Upper lobe of left lung (tissue), 4 donors: ENCODE measurements around the gene FBXL7.

Experiments used
- CTCF ChIP-seq, 6 experiments: fragments of 450-650 bp in 4 of 6; fragments of 200-600 bp in 2 of 6; sonication (generic) in 2 of 6; IDR thresholded peaks; one replicate each; pipeline ENCODE4 v1.5.1; 2016 to 2019; ENCODE audit warnings: antibody characterized with exemption in 6 of 6
- POLR2AphosphoS5 ChIP-seq, 2 donors: sonication (generic); formaldehyde crosslinking; IDR thresholded peaks; one replicate each; pipeline ENCODE4 v1.5.1; 2017; ENCODE audit warnings: antibody characterized with exemption in 2 of 2

DNA sequence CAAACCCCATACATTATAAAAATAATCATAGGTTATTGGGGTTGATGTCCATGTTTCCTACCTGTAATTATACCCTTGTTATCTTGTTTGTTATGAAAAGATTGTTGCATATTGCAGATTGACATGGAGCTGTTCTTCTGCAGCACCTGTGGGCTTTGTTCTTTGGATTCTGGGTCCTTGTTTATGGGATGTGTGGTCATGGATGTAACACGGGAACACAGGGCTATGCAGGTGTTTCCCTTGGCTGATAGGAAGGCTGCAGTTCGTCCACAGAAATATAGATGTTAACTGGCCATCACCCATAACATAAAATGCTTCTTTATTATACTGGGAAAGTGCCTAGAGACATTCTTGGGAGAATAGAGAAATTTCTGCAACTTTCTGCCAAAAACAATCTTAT, 77.9 kb downstream of the FBXL7 start:
- TF ChIP-seq CTCF (IDR thresholded peaks at IDR 0.05), result no peak
- no peak for TF ChIP-seq POLR2AphosphoS5 (IDR thresholded peaks at IDR 0.05)
